GM12878 (cell line): ENCODE data around the gene DARS1. TPM values are rescaled to one million over a fixed set of nuclear protein-coding genes. Genes with fewer than 3 reads are reported as not detected.

Source experiments
- ATAC-seq: fragments of 200-7000 bp; cut with Tn5 transposase; 3 replicates; pipeline ENCODE4 v1.9.1; 2020; ENCODE audit warnings: mild to moderate bottlenecking, moderate library complexity
- BruUV-seq: library from RNA; stranded (reverse); fragments of 400-500 nt; replicated peaks from 2 replicates; lab custom pipeline; 2021; lab: Mats Ljungman, UMichigan
- CTCF ChIA-PET: fragments of 300-600 bp; sonication (Branson Sonifier 250); formaldehyde crosslinking; extraction: SDS; loops from one replicate; lab custom pipeline; 2021; ENCODE audit warnings: inconsistent platforms; lab: Yijun Ruan, JAX
- POLR2A ChIA-PET: fragments of 350-600 bp; formaldehyde crosslinking; extraction: SDS; loops from one replicate; lab custom pipeline; 2021; ENCODE audit warnings: inconsistent platforms; lab: Charles Lee
- RAD21 ChIA-PET: fragments of 300-600 bp; sonication (Branson Sonifier 250); formaldehyde crosslinking; loops from one replicate; lab custom pipeline; 2023; ENCODE audit warnings: antibody characterized with exemption; ENCODE audit not compliant: unreplicated experiment; lab: Charles Lee
- SMC1A ChIA-PET: fragments of 300-600 bp; sonication (Branson Sonifier 250); formaldehyde crosslinking; loops from one replicate; lab custom pipeline; 2023; ENCODE audit not compliant: unreplicated experiment, uncharacterized antibody; lab: Charles Lee
- DNase-seq: peaks from one replicate; pipeline ENCODE4 v3.0.0-alpha.2; 2011; ENCODE audit warnings: low read depth, low spot score
- FAIRE-seq: peaks from 3 replicates; lab custom pipeline; 2011; peaks lifted over from hg19 to GRCh38; lab: Jason Lieb, UNC
- H2AFZ ChIP-seq: 2 replicates; pipeline ENCODE4 v1.6.0; 2011; ENCODE audit warnings: low read depth, low read length, control low read depth; ENCODE audit not compliant: control insufficient read depth
- H3K27ac ChIP-seq: 2 replicates; pipeline ENCODE4 v1.5.1; 2011; ENCODE audit warnings: control low read depth; ENCODE audit not compliant: control insufficient read depth, insufficient read depth
- H3K27me3 ChIP-seq, 2 experiments: replicated peaks in 1 of 2; 2 replicates each; pipeline versions ENCODE4 v1.6.0 to v1.6.1; 2011; ENCODE audit warnings: low read length in 1 of 2; ENCODE audit not compliant: control insufficient read depth in 2 of 2, insufficient read depth in 2 of 2
- H3K36me3 ChIP-seq, 2 experiments: 2 replicates each; pipeline ENCODE4 v1.5.1; 2011; ENCODE audit warnings: low read length in 1 of 2; ENCODE audit not compliant: control insufficient read depth in 2 of 2, insufficient read depth in 2 of 2
- H3K4me1 ChIP-seq: 2 replicates; pipeline ENCODE4 v1.6.1; 2011; ENCODE audit warnings: mild to moderate bottlenecking, low read length, moderate library complexity, mixed read lengths; ENCODE audit not compliant: control insufficient read depth, insufficient read depth
- H3K4me2 ChIP-seq: 2 replicates; pipeline ENCODE4 v1.6.0; 2011; ENCODE audit warnings: control low read depth; ENCODE audit not compliant: control insufficient read depth, insufficient read depth
- H3K4me3 ChIP-seq: fragments of 200-600 bp; sonication (generic); 2 replicates; pipeline ENCODE4 v1.5.1; 2016
- H3K79me2 ChIP-seq: 2 replicates; pipeline ENCODE4 v1.6.0; 2011; ENCODE audit warnings: low read length; ENCODE audit not compliant: control insufficient read depth, insufficient read depth
- H3K9ac ChIP-seq: 2 replicates; pipeline ENCODE4 v1.8.0; 2011; ENCODE audit warnings: low read length, control low read depth, mixed read lengths; ENCODE audit not compliant: control insufficient read depth, insufficient read depth
- H3K9me3 ChIP-seq: replicated peaks from 3 replicates; pipeline ENCODE4 v1.5.1; 2011; ENCODE audit warnings: mild to moderate bottlenecking, low read length; ENCODE audit not compliant: control insufficient read depth, insufficient read depth
- H4K20me1 ChIP-seq: 2 replicates; pipeline ENCODE4 v1.6.0; 2011; ENCODE audit not compliant: control insufficient read depth, insufficient read depth
- E2F8 ChIP-seq: fragments of 450-650 bp; IDR thresholded peaks from 2 replicates; pipeline ENCODE4 v1.6.1; 2018; ENCODE audit warnings: mild to moderate bottlenecking, low read depth, moderate library complexity; ENCODE audit not compliant: partially characterized antibody
- IKZF2 ChIP-seq, 2 experiments: fragments of 450-650 bp; IDR thresholded peaks; 2 replicates each; pipeline ENCODE4 v1.6.1; 2017; ENCODE audit warnings: mild to moderate bottlenecking in 2 of 2, moderate library complexity in 2 of 2
- KLF5 ChIP-seq: fragments of 450-650 bp; IDR thresholded peaks from 2 replicates; pipeline ENCODE4 v1.6.1; 2014; ENCODE audit warnings: mild to moderate bottlenecking; ENCODE audit not compliant: partially characterized antibody
- PKNOX1 ChIP-seq: fragments of 450-650 bp; IDR thresholded peaks from 2 replicates; pipeline ENCODE4 v1.6.1; 2016; ENCODE audit warnings: mild to moderate bottlenecking
- RCOR1 ChIP-seq: conservative IDR thresholded peaks from 2 replicates; pipeline ENCODE4 v1.6.1; 2012; ENCODE audit warnings: low read depth, low read length, improper control_type of control experiment
- RELB ChIP-seq: fragments of 450-650 bp; IDR thresholded peaks from 2 replicates; pipeline ENCODE4 v1.6.1; 2017; ENCODE audit warnings: low read depth, mild to moderate bottlenecking, moderate library complexity
- REST ChIP-seq: IDR thresholded peaks from 2 replicates; pipeline ENCODE4 v1.6.1; 2012; ENCODE audit warnings: mild to moderate bottlenecking, low read depth, low read length
- SMAD1 ChIP-seq: fragments of 450-650 bp; IDR thresholded peaks from 2 replicates; pipeline ENCODE4 v1.6.1; 2018; ENCODE audit warnings: mild to moderate bottlenecking, low read depth; ENCODE audit not compliant: partially characterized antibody
- YY1 ChIP-seq: IDR thresholded peaks from 2 replicates; pipeline ENCODE4 v1.6.1; 2011; ENCODE audit warnings: low read depth, mild to moderate bottlenecking, low read length
- ZNF207 ChIP-seq: fragments of 450-650 bp; IDR thresholded peaks from 2 replicates; pipeline ENCODE4 v1.6.1; 2014; ENCODE audit warnings: antibody characterized with exemption, mild to moderate bottlenecking, borderline replicate concordance
- ZNF24 ChIP-seq: fragments of 450-650 bp; IDR thresholded peaks from 2 replicates; pipeline ENCODE4 v1.6.1; 2017; ENCODE audit warnings: antibody characterized with exemption, mild to moderate bottlenecking
- WGBS: methylation state at CpG from one replicate; pipeline ENCODE4 v1.1.6; 2016; ENCODE audit warnings: low lambda C conversion rate; ENCODE audit not compliant: insufficient replicate concordance, insufficient coverage; ENCODE audit errors: missing lambda C conversion rate; 5-methylcytosine and 5-hydroxymethylcytosine counted together
- in situ Hi-C: fragments of 300-500 bp; cut with MboI; formaldehyde crosslinking; loops from 9 replicates; pipeline ENCODE4 v1.14.3; 2018; ENCODE audit warnings: mixed read lengths
- intact Hi-C: fragments of 100-400 bp; cut with micrococcal nuclease; formaldehyde crosslinking; loops from one replicate; pipeline ENCODE4 v1.14.2; 2022; ENCODE audit not compliant: unreplicated experiment
- polyA plus RNA-seq, 11 experiments: library from polyadenylated mRNA; depleted of rRNA in 4 of 11; unstranded in 6 of 11; stranded (reverse) in 5 of 11; fragments of >200 nt; fragmentation: Nextera tagmentation in 4 of 11; fragmentation: Illumina TruSeq in 1 of 11; extraction: Ambion mirVana in 4 of 11; extraction: Trizol in 1 of 11; gene quantifications; 1 replicate in 1 of 11; 2 replicates in 10 of 11; pipeline versions ENCODE4 v1.2.1 to v1.2.3, GENCODE V29; 2011 to 2016; ENCODE audit warnings: inconsistent platforms in 2 of 11, missing spikeins in 2 of 11, low read depth in 1 of 11
- total RNA-seq, 4 experiments: library from RNA; depleted of rRNA in 3 of 4; stranded (reverse); fragments of >200 nt in 3 of 4; fragmentation: Illumina TruSeq in 1 of 4; extraction: Trizol in 1 of 4; gene quantifications; 2 replicates each; pipeline versions ENCODE4 v1.2.1 to v1.2.3, GENCODE V29; 2013 to 2021

The DARS1 gene
- total and polyA plus RNA-seq, 10 of the 15 experiments (the other 5 are each of a cell fraction or from before 2014, with no cell fraction given): 91.0 to 387 (median 137) TPM

GRCh38 chr2:135926605-135927004 is 58.8 kb downstream of the DARS1 start (continued):
- TF ChIP-seq SMAD1 (no peak), E2F8 (no peak), REST (no peak)
- TF ChIP-seq, all 136 proteins: peak for 0

- H3K27ac ChIP-seq: no peak overlapping the region
- H3K79me2 ChIP-seq: no peaks in the 10 kb centered on the region
- H3K4me2 ChIP-seq: no peak overlapping the region
- H3K27me3 ChIP-seq: no peaks in the 10 kb centered on the region
- intact Hi-C loops (no loop called here), in situ Hi-C loops (no loop called here)
- H3K4me1 ChIP-seq: no peaks in the 10 kb centered on the region
- H2AFZ ChIP-seq: no peak overlapping the region
- no peaks in the 10 kb centered on the region for H4K20me1 ChIP-seq
- SMC1A ChIA-PET: interaction anchor here (0.8 to 1.8 kb wide), 6 partner anchors 7 to 456 kb away, joined by 3 to 5 read pairs (median 4); no protein-coding TSS in a partner anchor
- DNase-seq (no peak), FAIRE-seq (no peak), ATAC-seq (no peak)
- no peak overlapping the region for H3K9ac ChIP-seq
- CTCF ChIA-PET: interaction anchor here (1.0 to 1.6 kb wide), 2 partner anchors 10 to 12 kb away, joined by 3 to 9 read pairs; no protein-coding TSS in a partner anchor
- RAD21 ChIA-PET: interaction anchor here (0.6 to 0.9 kb wide), 3 partner anchors 72 to 213 kb away, joined by 3 read pairs; no protein-coding TSS in a partner anchor
- 65% methylated on average over 2 of the region's 2 CpGs for WGBS
- H3K9me3 ChIP-seq: no peaks in the 10 kb centered on the region
- POLR2A ChIA-PET: interaction anchor here (0.6 kb wide), 1 partner anchor 50 kb away, joined by 6 read pairs; no protein-coding TSS in a partner anchor
- no peak overlapping the region for H3K4me3 ChIP-seq
- H3K36me3 ChIP-seq: peaks cover 0 to 11% of the 10 kb centered on the region in 2 experiments; a peak in 2 of 4 replicates
- no TSS peak for BruUV-seq
- no peak for TF ChIP-seq ZNF207
- no peak for TF ChIP-seq IKZF2 (IDR thresholded peaks at IDR 0.05)
- no peak for TF ChIP-seq PKNOX1
- TF ChIP-seq KLF5: no peak
- TF ChIP-seq YY1: no peak
- TF ChIP-seq RCOR1: no peak
- no peak for TF ChIP-seq ZNF24
- no peak for TF ChIP-seq RELB
Measured at GRCh38 chr2:135925571-135925970, 59.9 kb downstream of the DARS1 start.
